Epithelial cell of esophagus (primary cell): Measurements from ENCODE around the gene ST3GAL5.

Experiments
- DNase-seq: peaks from one replicate; pipeline ENCODE4 v3.0.0; 2010; ENCODE audit warnings: low read depth
- H3K4me3 ChIP-seq: 2 replicates; pipeline ENCODE4 v1.5.1; 2011; ENCODE audit warnings: mild to moderate bottlenecking, low read length, control low read depth
- CTCF ChIP-seq: IDR thresholded peaks from 2 replicates; pipeline ENCODE4 v1.5.1; 2011; ENCODE audit warnings: low read depth, mild to moderate bottlenecking, low read length, control low read depth, inconsistent platforms; ENCODE audit not compliant: insufficient read depth; ENCODE audit errors: missing control alignments

Gene ST3GAL5

GRCh38 chr2:85871494-85872164, 17.2 kb downstream of the ST3GAL5 start:
- H3K4me3 ChIP-seq, result no peak overlapping the region
- no peak for DNase-seq
- no peak for TF ChIP-seq CTCF

GRCh38 chr2:85868822-85869221, 20.0 kb downstream of the ST3GAL5 start:
- no peak for DNase-seq
- no peak overlapping the region for H3K4me3 ChIP-seq
- no peak for TF ChIP-seq CTCF

- TF ChIP-seq CTCF, result no peak
- DNase-seq, result no peak
These were observed 21.1 kb downstream of the ST3GAL5 start for GRCh38 chr2:85867556-85868292.

GRCh38 chr2:85867121-85867520, 21.7 kb downstream of the ST3GAL5 start:
- H3K4me3 ChIP-seq, result no peak overlapping the region
- no peak for DNase-seq
- TF ChIP-seq CTCF, result no peak

More at GRCh38 chr2:85867556-85868292, 21.1 kb downstream of the ST3GAL5 start:
- no peak overlapping the region for H3K4me3 ChIP-seq

GRCh38 chr2:85866165-85866659, 22.6 kb downstream of the ST3GAL5 start:
- DNase-seq, result no peak
- TF ChIP-seq CTCF, result no peak
- no peak overlapping the region for H3K4me3 ChIP-seq

GRCh38 chr2:85865539-85866164, 23.1 kb downstream of the ST3GAL5 start:
- DNase-seq, result no peak
- no peak for TF ChIP-seq CTCF
- no peak overlapping the region for H3K4me3 ChIP-seq
